A673 (cell line): Measurements from ENCODE around the gene AOPEP. TPM values are rescaled to one million over a fixed set of nuclear protein-coding genes. Genes with fewer than 3 reads are reported as not detected.

Experiments
- BruUV-seq: library from RNA; stranded (reverse); fragments of 400-500 nt; replicated peaks from 2 replicates; lab custom pipeline; 2021; lab: Mats Ljungman, UMichigan
- CTCF ChIA-PET: fragments of 300-600 bp; sonication (Branson Sonifier 250); formaldehyde crosslinking; loops from one replicate; lab custom pipeline; 2022; ENCODE audit warnings: antibody characterized with exemption; lab: Charles Lee
- POLR2A ChIA-PET: fragments of 300-600 bp; sonication (Branson Sonifier 250); formaldehyde crosslinking; loops from one replicate; lab custom pipeline; 2022; ENCODE audit warnings: antibody characterized with exemption; ENCODE audit not compliant: low non-redundant PET; lab: Charles Lee
- DNase-seq: peaks from one replicate; pipeline ENCODE4 v3.0.0-alpha.2; 2015; ENCODE audit warnings: low spot score
- H3K27ac ChIP-seq: fragments of 200-600 bp; sonication (generic); 2 replicates; pipeline ENCODE4 v1.5.1; 2016; ENCODE audit warnings: mixed run types, low read depth, mild to moderate bottlenecking, mixed read lengths, antibody characterized with exemption, low read length; ENCODE audit not compliant: poor library complexity, severe bottlenecking
- H3K27me3 ChIP-seq: fragments of 200-600 bp; sonication (generic); replicated peaks from 2 replicates; pipeline ENCODE4 v1.6.1; 2017; ENCODE audit warnings: mixed run types, low read depth, mild to moderate bottlenecking, mixed read lengths, antibody characterized with exemption, low read length; ENCODE audit not compliant: insufficient read depth, poor library complexity
- H3K36me3 ChIP-seq: fragments of 200-600 bp; sonication (generic); 2 replicates; pipeline ENCODE4 v1.6.1; 2016; ENCODE audit warnings: mixed run types, mild to moderate bottlenecking, mixed read lengths, antibody characterized with exemption, low read length; ENCODE audit not compliant: insufficient read depth, poor library complexity, severe bottlenecking
- H3K4me1 ChIP-seq: fragments of 200-600 bp; sonication (generic); 2 replicates; pipeline ENCODE4 v1.6.1; 2017; ENCODE audit warnings: mixed run types, mild to moderate bottlenecking, mixed read lengths, antibody characterized with exemption, low read length; ENCODE audit not compliant: insufficient read depth, poor library complexity, severe bottlenecking
- H3K4me3 ChIP-seq: fragments of 200-600 bp; sonication (generic); 2 replicates; pipeline ENCODE4 v1.5.1; 2016; ENCODE audit warnings: low read depth, mixed run types, mild to moderate bottlenecking, mixed read lengths, low read length; ENCODE audit not compliant: poor library complexity, severe bottlenecking
- H3K9me3 ChIP-seq: fragments of 200-600 bp; sonication (generic); 2 replicates; pipeline ENCODE4 v1.6.1; 2016; ENCODE audit warnings: mixed run types, low read depth, mild to moderate bottlenecking, mixed read lengths, antibody characterized with exemption, low read length; ENCODE audit not compliant: poor library complexity, severe bottlenecking
- EZH2 ChIP-seq: fragments of 200-600 bp; sonication (generic); IDR thresholded peaks from 2 replicates; pipeline ENCODE4 v1.6.1; 2017; ENCODE audit warnings: borderline replicate concordance, low read depth, mild to moderate bottlenecking, mixed read lengths, antibody characterized with exemption, low read length; ENCODE audit not compliant: poor library complexity, severe bottlenecking
- intact Hi-C: fragments of 100-400 bp; cut with micrococcal nuclease; formaldehyde crosslinking; loops from one replicate; pipeline ENCODE4 v1.10.0; 2022; ENCODE audit not compliant: unreplicated experiment
- total RNA-seq: library from RNA; stranded (reverse); gene quantifications from 2 replicates; pipeline ENCODE4 v1.2.3, GENCODE V29; 2021
- TF ChIP-seq, protein P1 (sequence below): fragments of 300-800, 200-600 bp; sonication (generic); conservative IDR thresholded peaks from 2 replicates; pipeline ENCODE4 v1.5.1; 2017; ENCODE audit warnings: low read depth, mild to moderate bottlenecking, antibody characterized with exemption, low read length, moderate library complexity, mixed read lengths

AOPEP gene
- total RNA-seq, 1 experiment from 2014 or later, result 17.5 TPM

DNA sequence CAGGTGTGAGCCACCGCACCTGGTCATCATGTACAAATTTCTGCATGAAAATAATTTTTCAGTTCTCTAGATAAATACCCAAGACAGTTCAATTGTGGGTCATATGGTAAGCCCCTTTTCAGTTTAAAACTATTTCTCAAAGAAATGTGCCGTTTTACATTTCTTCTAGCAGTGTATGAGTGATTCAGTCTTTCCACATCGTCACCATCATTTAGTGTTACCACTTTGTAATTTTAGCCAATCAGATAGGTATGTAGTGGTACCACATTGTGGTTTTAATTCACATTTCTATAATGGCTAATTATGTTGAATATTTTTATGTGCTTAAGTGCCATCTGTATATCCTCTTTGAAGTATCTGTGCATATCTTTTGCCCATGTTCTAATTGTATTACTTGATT is 163.1 kb downstream of the AOPEP start:
- peaks cover 8% of the 10 kb centered on the region for H3K4me1 ChIP-seq
- no peak for TF ChIP-seq EZH2
- TF ChIP-seq, protein P1, sequence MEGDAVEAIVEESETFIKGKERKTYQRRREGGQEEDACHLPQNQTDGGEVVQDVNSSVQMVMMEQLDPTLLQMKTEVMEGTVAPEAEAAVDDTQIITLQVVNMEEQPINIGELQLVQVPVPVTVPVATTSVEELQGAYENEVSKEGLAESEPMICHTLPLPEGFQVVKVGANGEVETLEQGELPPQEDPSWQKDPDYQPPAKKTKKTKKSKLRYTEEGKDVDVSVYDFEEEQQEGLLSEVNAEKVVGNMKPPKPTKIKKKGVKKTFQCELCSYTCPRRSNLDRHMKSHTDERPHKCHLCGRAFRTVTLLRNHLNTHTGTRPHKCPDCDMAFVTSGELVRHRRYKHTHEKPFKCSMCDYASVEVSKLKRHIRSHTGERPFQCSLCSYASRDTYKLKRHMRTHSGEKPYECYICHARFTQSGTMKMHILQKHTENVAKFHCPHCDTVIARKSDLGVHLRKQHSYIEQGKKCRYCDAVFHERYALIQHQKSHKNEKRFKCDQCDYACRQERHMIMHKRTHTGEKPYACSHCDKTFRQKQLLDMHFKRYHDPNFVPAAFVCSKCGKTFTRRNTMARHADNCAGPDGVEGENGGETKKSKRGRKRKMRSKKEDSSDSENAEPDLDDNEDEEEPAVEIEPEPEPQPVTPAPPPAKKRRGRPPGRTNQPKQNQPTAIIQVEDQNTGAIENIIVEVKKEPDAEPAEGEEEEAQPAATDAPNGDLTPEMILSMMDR, result no peak
- no peak overlapping the region for H3K27ac ChIP-seq
- H3K36me3 ChIP-seq, result no peaks in the 10 kb centered on the region
- no peak overlapping the region for H3K4me3 ChIP-seq
- no peaks in the 10 kb centered on the region for H3K27me3 ChIP-seq
- peaks cover 10% of the 10 kb centered on the region for H3K9me3 ChIP-seq
- ChIA-PET POLR2A (no interaction called here), CTCF (no interaction called here)
- no TSS peak for BruUV-seq
- intact Hi-C loops, result no loop called here
- no peak for DNase-seq

DNA sequence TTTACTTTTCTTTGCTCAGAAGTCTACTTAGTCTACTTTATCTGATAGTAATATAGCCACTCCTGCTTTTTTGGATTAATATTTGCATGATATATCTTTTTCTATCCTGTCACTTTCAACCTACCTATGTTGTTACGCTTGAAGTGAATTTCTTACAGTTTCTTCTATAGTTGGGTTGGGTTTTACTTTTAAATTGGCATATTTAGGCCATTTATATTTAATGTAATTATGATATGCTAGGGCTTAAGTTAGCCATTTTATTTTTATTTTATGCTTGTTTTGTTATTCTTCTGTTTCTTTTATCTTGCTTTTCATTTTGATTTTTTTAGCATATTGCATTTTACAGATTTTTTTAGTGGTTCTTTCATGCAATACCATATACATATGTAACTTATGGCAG is 164.7 kb downstream of the AOPEP start:
- BruUV-seq, result no TSS peak
- Histone ChIP-seq H3K27ac (no peak overlapping the region), H3K4me3 (no peak overlapping the region), H3K9me3 (peaks cover 10% of the 10 kb centered on the region), H3K36me3 (no peaks in the 10 kb centered on the region), H3K4me1 (peaks cover 8% of the 10 kb centered on the region), H3K27me3 (no peaks in the 10 kb centered on the region)
- intact Hi-C loops, result no loop called here
- POLR2A ChIA-PET, result no interaction called here
- CTCF ChIA-PET, result no interaction called here
- DNase-seq, result no peak
- TF ChIP-seq, protein P1, result no peak
- no peak for TF ChIP-seq EZH2

DNA sequence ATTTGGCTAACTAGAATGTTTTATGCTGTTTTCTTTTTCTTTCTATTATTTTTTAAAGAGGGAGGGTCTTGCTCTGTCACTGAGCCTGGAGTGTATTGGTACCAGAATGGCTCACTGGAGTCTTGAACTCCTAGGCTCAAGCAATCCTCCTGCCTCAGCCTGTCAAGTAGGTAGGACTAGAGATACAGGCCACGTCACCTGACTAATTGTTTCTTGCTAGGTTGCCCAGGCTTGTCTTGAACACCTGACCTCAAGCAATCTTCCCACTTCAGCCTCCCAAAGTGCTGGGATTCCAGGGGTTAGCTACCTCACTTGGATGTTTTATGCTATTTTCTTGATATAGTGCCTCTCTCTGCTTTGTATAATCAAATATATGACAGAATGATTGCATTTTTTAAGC is 166.2 kb downstream of the AOPEP start:
- no peak for DNase-seq
- BruUV-seq, result no TSS peak
- CTCF ChIA-PET, result no interaction called here
- Histone ChIP-seq H3K9me3 (peaks cover 10% of the 10 kb centered on the region), H3K4me1 (peaks cover 8% of the 10 kb centered on the region), H3K27me3 (no peaks in the 10 kb centered on the region), H3K36me3 (no peaks in the 10 kb centered on the region), H3K4me3 (no peak overlapping the region), H3K27ac (no peak overlapping the region)
- TF ChIP-seq EZH2, result no peak
- TF ChIP-seq, protein P1, result no peak
- intact Hi-C loops, result no loop called here
- POLR2A ChIA-PET, result no interaction called here
